Mucosa of descending colon (tissue), 3 donors: ENCODE measurements around the gene FAM3B. TPM values are rescaled to one million over a fixed set of nuclear protein-coding genes. Genes with fewer than 3 reads are reported as not detected.

Source experiments
- ATAC-seq: fragments of 200-7000 bp; cut with Tn5 transposase; one replicate; pipeline ENCODE4 v1.9.1; 2020; ENCODE audit warnings: mild to moderate bottlenecking, moderate library complexity
- DNase-seq, 3 donors: peaks; one replicate each; pipeline ENCODE4 v3.0.0-alpha.2; 2020
- H3K36me3 ChIP-seq: fragments of 200-600 bp; one replicate; pipeline ENCODE4 v1.8.0; 2021; ENCODE audit warnings: low read depth, mild to moderate bottlenecking
- H3K4me1 ChIP-seq: fragments of 200-600 bp; one replicate; pipeline ENCODE4 v1.8.0; 2021; ENCODE audit warnings: low read depth, mild to moderate bottlenecking
- H3K4me3 ChIP-seq: fragments of 200-600 bp; one replicate; pipeline ENCODE4 v1.8.0; 2021; ENCODE audit warnings: mild to moderate bottlenecking
- H3K9me3 ChIP-seq: fragments of 200-600 bp; one replicate; pipeline ENCODE4 v1.8.0; 2021; ENCODE audit warnings: mild to moderate bottlenecking
- intact Hi-C, 2 donors: fragments of 100-400 bp; cut with DNase I in 1 of 2; cut with micrococcal nuclease in 1 of 2; formaldehyde crosslinking; loops; one replicate each; pipeline versions ENCODE4 v1.11.0 to v1.11.1; 2022; cut with DNase I, micrococcal nuclease
- total RNA-seq, 3 donors: library from RNA; stranded (reverse); fragmentation: NEBNext Ultra II Directional in 2 of 3; extraction: Animal tissue kit (Norgen Biotek cat#: 25700) in 2 of 3; gene quantifications; one replicate each; pipeline versions ENCODE4 v1.2.1 to v1.2.4, GENCODE V29; 2021 to 2023
- TF ChIP-seq, protein P1 (sequence below): fragments of 200-600 bp; IDR thresholded peaks from one replicate; pipeline ENCODE4 v1.8.0; 2022; ENCODE audit warnings: antibody characterized with exemption, mild to moderate bottlenecking
- donor health status: DM: no; HTN: no; CAD: no; lungs with moderate emphysema.
- donor health status: DM: no; HTN: no; CAD: no.
- donor health status: DM: no; HTN: yes; CAD: no.

FAM3B gene
- total RNA-seq, 3 donors from 2014 or later = 0.70 to 2.3 TPM; not detected in 1

DNA sequence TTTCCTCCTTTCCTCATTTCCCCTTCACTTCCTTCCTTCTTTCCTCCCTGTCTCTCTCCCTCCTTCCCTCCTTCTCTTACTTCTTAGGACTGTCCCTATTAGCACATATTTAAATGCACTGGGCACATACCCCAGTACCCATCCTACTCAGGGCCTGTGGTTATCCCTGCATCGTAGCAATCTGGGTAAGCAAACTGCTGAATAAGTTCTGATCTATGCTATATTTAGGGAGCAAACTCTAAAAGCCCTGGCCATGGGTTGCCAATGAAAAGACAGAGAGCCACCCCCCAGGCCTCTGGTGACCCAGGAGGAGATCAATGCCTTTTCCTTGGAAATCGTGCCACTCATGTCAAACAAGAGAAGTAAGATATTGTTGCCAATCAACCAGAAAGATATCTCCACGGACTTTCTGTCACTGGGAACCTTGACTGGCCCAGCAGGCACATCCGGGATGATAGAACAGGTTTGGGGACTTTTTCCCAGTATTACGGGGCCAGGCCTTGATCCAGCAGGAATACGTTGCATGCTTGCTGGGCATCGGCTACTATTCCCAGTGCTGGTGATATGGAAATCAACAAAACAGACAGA, 5.4 kb downstream of the FAM3B start:
- no peaks in the 10 kb centered on the region for H3K36me3 ChIP-seq
- TF ChIP-seq, protein P1, sequence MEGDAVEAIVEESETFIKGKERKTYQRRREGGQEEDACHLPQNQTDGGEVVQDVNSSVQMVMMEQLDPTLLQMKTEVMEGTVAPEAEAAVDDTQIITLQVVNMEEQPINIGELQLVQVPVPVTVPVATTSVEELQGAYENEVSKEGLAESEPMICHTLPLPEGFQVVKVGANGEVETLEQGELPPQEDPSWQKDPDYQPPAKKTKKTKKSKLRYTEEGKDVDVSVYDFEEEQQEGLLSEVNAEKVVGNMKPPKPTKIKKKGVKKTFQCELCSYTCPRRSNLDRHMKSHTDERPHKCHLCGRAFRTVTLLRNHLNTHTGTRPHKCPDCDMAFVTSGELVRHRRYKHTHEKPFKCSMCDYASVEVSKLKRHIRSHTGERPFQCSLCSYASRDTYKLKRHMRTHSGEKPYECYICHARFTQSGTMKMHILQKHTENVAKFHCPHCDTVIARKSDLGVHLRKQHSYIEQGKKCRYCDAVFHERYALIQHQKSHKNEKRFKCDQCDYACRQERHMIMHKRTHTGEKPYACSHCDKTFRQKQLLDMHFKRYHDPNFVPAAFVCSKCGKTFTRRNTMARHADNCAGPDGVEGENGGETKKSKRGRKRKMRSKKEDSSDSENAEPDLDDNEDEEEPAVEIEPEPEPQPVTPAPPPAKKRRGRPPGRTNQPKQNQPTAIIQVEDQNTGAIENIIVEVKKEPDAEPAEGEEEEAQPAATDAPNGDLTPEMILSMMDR = no peak
- H3K4me3 ChIP-seq = no peak overlapping the region
- intact Hi-C loops = no loop called here
- DNase-seq = no peak
- no peaks in the 10 kb centered on the region for H3K9me3 ChIP-seq
- ATAC-seq = no peak
- peaks cover 4% of the 10 kb centered on the region for H3K4me1 ChIP-seq

DNA sequence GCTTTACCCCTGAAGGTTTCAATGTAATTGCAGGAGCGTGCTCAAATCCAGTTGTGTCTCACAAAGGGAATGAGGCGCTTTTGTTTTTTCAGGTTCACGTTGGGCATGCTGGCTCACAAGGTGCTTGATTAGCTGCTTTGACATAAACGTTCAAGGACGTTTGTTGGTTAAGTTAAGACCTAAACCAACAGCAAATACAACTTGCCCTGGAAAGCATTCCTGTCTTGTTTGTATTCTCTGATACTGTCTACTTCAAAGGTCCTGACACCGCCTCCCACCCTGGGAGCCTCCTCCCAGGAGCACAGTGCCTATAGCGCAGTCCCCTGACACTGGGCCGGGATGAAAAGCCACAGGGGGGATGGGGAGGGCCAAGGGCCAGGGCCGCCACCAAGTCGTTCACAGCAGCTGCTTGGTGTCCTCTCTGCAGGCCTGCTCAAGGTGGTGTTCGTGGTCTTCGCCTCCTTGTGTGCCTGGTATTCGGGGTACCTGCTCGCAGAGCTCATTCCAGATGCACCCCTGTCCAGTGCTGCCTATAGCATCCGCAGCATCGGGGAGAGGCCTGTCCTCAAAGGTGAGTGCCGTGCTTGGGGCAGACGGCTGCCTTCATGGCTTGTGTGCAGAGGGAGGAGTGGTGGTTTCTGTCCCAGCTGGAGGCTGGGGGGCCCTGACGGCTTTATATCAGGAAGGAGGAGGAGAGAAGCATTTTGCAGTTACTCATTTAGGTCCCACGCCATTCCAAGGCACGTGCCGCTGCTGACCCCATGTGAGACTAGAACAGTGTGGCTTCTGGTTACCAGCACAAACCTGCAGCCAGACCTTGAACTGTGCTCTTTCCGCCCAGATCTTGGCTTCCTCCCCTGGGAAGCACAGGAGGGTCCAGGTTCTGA, 6.1 kb downstream of the FAM3B start:
- no peaks in the 10 kb centered on the region for H3K9me3 ChIP-seq
- H3K4me3 ChIP-seq = no peak overlapping the region
- intact Hi-C loops = no loop called here
- no peaks in the 10 kb centered on the region for H3K36me3 ChIP-seq
- no peak for ATAC-seq
- TF ChIP-seq, protein P1 = no peak
- H3K4me1 ChIP-seq = peaks cover 3% of the 10 kb centered on the region
- DNase-seq = no peak

DNA sequence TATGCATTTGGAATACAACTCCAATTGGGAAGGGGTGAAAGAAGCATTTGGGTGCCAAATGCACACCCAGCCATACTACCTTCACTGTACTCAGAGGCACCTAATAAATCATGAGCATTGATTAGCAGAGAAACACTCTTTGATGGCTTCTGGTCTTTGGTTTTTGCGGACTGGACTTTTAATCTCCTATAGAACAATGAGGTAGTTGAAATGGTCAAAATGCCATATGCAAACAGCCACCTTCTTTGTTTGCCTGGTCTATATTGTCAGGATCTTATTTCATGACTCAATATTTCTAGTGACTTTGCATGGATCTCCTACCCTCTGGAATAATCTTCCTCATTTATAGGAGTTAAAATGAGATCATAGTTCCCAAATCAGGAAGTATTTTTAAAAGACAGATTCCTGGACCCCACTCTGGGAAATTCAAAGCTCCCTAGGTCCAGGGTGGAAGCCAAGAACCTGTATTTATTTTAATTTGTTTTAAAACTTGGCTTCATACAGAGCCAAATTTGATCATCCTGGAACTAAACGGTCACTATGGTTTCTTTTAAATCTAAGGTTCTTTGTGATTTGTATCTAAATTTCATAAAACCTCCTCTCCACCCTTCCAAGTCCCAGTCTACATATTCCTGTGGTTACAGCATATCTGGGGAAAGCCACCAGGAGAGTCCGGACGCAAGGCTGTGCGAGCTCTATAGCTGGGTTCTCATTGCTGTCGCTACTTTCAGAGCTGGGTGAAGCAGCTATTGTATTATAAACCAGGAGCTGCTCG, 8.7 kb downstream of the FAM3B start:
- intact Hi-C loops = no loop called here
- Histone ChIP-seq H3K4me1 (no peaks in the 10 kb centered on the region), H3K9me3 (no peaks in the 10 kb centered on the region), H3K36me3 (no peaks in the 10 kb centered on the region), H3K4me3 (no peak overlapping the region)
- ATAC-seq (no peak), DNase-seq (no peak)
- TF ChIP-seq, protein P1 = no peak

DNA sequence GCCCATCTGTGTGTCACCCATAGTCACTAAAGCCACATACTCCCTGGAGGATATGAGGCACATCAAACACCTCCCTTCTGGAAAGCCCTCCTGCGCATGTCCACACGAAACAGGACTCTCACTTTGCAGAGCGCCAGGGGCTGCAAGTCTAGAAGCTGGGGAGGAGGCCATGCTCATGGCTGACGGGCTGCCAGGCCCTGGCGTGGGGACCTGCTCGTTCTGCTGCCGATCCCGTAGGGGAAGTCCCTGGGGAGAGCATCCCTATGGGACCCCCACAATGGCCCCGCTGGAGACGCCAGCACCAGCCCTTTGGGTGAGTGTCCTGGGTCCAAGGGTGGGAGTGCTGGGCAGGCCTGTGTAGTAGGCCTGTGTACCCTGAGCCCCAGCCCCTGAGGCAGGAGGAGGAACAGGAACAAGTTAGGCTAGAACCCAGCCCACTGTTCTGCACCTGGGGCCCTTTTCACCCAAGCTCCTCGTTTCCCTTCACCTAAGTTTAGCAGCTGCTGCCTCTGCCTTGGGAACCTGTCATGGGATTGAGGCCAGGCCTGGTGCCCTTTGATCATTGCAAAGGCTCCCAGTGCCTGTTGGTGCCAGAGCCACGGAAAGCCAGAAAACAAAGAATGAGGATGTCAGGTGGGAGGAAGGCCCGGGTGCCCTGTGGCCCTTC, 9.9 kb downstream of the FAM3B start:
- Histone ChIP-seq H3K36me3 (no peaks in the 10 kb centered on the region), H3K4me1 (no peaks in the 10 kb centered on the region), H3K4me3 (no peak overlapping the region), H3K9me3 (no peaks in the 10 kb centered on the region)
- TF ChIP-seq, protein P1 = no peak
- intact Hi-C loops = no loop called here
- DNase-seq (no peak), ATAC-seq (no peak)

DNA sequence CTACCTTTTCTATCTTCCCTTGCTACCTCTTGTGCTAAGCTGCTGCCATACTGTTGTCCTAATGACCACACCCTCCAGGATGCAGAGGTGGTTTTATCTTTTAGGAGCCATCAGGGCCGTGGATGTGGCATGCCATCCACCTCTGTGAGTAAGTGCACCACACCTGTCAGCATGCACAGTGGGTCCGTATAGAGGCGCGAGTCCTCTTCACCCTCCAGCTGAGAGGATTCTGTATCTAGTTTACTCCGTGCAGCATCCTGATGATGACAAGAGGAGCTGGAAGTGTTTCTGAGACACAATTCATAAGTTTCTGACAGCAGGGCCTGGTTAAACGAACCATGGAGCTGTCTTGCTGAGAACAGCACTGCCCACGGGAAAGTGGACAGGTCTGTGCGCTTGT, 11.2 kb downstream of the FAM3B start:
- Histone ChIP-seq H3K4me3 (no peak overlapping the region), H3K9me3 (no peaks in the 10 kb centered on the region), H3K4me1 (no peaks in the 10 kb centered on the region), H3K36me3 (no peaks in the 10 kb centered on the region)
- DNase-seq (no peak), ATAC-seq (no peak)
- intact Hi-C loops = no loop called here
- TF ChIP-seq, protein P1 = no peak
